ENCODE results near the gene ADCY3.

DNA sequence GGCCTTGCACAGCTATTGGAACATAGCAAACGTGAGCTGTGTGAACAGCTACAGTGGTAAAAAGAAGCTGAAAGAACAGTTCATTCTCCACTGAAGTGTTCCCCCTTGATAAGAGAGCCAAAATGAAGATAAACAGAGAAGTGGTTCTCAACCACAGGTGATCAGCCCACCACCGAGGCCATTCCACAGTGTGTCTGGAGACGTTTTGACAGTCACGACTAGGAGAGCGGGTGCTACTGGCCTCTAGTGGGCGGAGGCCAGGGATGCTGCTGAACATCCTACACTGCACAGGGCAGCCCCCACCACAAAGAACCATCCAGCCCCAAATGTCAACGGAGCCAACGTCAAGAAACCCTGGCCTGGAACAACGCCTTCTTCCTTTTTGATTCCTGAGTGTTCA, 38.4 kb downstream of the ADCY3 start:
- TF ChIP-seq, protein P1, sequence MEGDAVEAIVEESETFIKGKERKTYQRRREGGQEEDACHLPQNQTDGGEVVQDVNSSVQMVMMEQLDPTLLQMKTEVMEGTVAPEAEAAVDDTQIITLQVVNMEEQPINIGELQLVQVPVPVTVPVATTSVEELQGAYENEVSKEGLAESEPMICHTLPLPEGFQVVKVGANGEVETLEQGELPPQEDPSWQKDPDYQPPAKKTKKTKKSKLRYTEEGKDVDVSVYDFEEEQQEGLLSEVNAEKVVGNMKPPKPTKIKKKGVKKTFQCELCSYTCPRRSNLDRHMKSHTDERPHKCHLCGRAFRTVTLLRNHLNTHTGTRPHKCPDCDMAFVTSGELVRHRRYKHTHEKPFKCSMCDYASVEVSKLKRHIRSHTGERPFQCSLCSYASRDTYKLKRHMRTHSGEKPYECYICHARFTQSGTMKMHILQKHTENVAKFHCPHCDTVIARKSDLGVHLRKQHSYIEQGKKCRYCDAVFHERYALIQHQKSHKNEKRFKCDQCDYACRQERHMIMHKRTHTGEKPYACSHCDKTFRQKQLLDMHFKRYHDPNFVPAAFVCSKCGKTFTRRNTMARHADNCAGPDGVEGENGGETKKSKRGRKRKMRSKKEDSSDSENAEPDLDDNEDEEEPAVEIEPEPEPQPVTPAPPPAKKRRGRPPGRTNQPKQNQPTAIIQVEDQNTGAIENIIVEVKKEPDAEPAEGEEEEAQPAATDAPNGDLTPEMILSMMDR (IDR thresholded peaks at IDR 0.05), result no peak
- TF ChIP-seq POLR2A (IDR thresholded peaks at IDR 0.05), result no peak

All from esophagus squamous epithelium (tissue), 4 donors.